ES-I3 (cell line): ENCODE results near the gene RPS3.
"Not testable (repeated sequence)": the region's sequence is repeated elsewhere in the genome, so short reads cannot be mapped to it uniquely, and the experiment has no call there.

Experiments
- H3K36me3 ChIP-seq: 2 replicates; pipeline ENCODE4 v1.6.1; 2013; ENCODE audit warnings: mild to moderate bottlenecking, low read length, control low read depth, moderate library complexity; ENCODE audit not compliant: insufficient read depth
- H3K4me1 ChIP-seq: 2 replicates; pipeline ENCODE4 v1.6.1; 2013; ENCODE audit warnings: mild to moderate bottlenecking, control low read depth, low read length; ENCODE audit not compliant: insufficient read depth
- H3K9ac ChIP-seq: 2 replicates; pipeline ENCODE4 v1.6.1; 2013; ENCODE audit warnings: low read depth, mild to moderate bottlenecking, low read length, moderate library complexity
- H3K9me3 ChIP-seq: 2 replicates; pipeline ENCODE4 v1.6.1; 2013; ENCODE audit warnings: mild to moderate bottlenecking, low read length, moderate library complexity; ENCODE audit not compliant: control insufficient read depth, insufficient read depth

The RPS3 gene

DNA sequence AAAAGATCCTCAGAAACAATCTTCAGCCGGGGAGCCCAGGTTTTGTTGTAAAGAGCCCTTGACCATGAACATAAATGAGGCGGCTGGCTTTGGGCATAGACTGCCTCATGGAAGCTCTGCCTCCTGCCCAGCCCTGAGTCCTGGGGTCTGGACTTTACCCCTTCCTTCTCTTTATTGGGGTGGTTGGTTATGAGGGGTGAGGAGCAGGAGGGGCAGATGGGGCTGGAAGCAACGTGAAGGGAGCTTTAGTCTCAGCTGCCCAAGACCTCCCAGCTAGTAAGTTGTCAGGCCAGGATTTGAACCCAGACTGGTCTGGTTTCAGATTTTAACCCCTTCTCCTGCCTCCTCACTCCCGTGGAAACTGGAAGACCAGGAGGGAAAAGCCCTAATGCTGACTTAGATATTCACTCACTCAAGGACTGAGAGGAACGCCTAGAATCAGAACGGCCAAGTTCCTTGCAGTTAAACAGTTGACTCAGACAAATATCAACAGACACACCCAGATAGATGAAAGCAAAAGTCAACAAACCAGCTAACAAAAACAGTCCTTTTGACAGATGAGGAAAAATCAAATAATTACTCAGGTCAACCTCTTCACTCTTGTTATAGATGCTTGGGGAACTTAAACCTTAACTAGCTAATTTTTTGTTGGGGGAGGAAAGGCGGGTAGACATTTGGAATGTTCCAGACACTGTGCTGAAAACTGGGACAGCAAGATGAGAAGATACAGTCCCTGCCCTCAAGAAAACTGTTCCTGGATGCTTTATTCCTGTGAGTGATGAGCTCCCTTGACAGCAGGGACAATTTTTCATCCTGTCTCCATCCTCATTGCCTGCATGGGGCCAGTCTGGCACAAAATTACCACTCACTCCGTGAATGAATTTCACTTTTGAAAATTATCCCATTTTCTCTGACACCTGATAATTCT, 27.1 kb upstream of the RPS3 start:
- H3K36me3 ChIP-seq, result no peaks in the 10 kb centered on the region
- peaks cover 7% of the 10 kb centered on the region; the same call in 1 of the 2 replicates for H3K9me3 ChIP-seq
- H3K4me1 ChIP-seq, result peaks cover 5% of the 10 kb centered on the region; the same call in 1 of the 2 replicates
- H3K9ac ChIP-seq, result no peak overlapping the region; the same call in 1 of the 2 replicates

DNA sequence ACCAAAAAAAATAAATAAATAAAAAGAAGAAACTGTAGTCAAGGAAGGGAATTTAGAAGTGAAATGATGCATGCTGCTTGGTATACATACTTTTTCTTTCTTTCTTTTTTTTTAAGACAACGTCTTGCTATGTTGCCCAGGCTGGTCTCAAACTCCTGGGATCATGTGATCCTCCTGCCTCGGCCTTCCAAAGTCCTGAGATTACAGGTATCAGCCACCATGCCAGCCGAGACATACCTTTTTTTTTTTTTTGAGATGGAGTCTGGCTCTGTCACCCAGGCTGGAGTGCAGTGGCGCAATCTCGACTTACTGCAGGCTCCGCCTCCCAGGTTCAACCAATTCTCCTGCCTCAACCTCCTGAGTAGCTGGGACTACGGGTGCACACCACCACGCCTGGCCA, 26.1 kb upstream of the RPS3 start:
- H3K9me3 ChIP-seq, result peaks cover 7% of the 10 kb centered on the region; the same call in 1 of the 2 replicates
- H3K4me1 ChIP-seq, result peaks cover 5% of the 10 kb centered on the region; the same call in 1 of the 2 replicates
- H3K36me3 ChIP-seq, result no peaks in the 10 kb centered on the region
- no peak overlapping the region for H3K9ac ChIP-seq

DNA sequence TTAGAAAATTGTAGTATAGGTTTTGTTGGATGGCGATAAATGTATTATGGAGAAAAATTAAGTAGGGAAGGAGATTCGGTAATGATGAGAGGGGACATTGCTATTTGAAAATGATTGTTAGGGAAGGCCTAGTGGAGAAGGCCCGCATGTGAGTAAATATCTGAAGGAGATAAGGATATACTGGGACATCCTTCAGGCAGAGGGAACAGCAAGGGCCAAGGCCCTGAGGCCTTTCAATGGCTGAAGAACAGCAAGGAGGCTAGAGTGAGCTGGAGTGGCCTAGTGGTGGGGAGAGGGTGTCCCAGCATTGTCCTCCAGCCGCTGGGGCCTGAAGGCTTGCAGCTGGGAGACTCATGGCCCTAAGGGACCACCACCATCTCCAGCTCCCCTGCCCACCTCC, 24.7 kb upstream of the RPS3 start:
- Histone ChIP-seq H3K9me3 (no peaks in the 10 kb centered on the region), H3K36me3 (no peaks in the 10 kb centered on the region)

DNA sequence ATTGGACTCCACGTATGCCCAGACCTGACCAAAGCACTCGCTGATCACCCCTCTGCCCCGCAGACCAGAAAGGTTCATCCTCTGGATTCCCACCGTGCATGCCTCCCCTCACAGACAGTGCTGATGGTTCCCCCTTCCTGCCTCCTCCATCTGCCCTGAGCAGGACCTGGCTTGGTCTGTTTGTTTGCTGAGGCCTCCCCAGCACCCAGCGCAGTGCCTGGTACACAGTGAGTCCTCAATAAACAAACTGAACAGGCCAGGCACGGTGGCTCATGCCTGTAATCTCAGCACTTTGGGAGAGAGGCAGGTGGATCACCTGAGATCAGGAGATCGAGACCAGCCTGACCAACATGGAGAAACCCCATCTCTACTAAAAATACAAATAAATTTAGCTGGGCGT, 23.7 kb upstream of the RPS3 start:
- no peaks in the 10 kb centered on the region for H3K36me3 ChIP-seq
- H3K9ac ChIP-seq, result no peak overlapping the region
- H3K4me1 ChIP-seq, result no peaks in the 10 kb centered on the region; the same call in 1 of the 2 replicates
- H3K9me3 ChIP-seq, result no peaks in the 10 kb centered on the region

More for the DNA sequence above, 24.7 kb upstream of the RPS3 start:
- Histone ChIP-seq H3K4me1 (peaks cover 4% of the 10 kb centered on the region; the same call in 1 of the 2 replicates), H3K9ac (no peak overlapping the region)

DNA sequence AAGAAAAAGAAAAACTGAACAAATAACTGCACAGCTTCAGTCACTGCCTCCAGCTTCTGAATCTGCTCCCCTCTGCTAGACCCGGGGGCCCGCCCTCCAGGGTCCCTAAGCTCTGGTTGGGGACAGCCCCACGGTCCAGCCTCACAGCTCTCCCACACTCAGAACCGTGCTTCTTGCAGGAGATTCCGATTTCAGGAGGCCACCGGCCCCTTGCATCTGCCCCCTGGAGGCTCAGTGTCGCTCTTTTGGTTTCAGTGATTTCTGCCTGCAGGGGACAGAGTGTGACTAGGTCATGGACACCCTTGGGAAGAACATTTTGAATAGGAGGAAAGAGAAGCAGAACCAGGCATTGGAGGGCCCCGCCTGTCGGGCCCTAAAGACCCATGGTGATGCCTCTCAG, 23.1 kb upstream of the RPS3 start:
- no peak overlapping the region for H3K9ac ChIP-seq
- H3K36me3 ChIP-seq, result no peaks in the 10 kb centered on the region
- no peaks in the 10 kb centered on the region for H3K9me3 ChIP-seq
- H3K4me1 ChIP-seq, result no peaks in the 10 kb centered on the region; the same call in 1 of the 2 replicates

DNA sequence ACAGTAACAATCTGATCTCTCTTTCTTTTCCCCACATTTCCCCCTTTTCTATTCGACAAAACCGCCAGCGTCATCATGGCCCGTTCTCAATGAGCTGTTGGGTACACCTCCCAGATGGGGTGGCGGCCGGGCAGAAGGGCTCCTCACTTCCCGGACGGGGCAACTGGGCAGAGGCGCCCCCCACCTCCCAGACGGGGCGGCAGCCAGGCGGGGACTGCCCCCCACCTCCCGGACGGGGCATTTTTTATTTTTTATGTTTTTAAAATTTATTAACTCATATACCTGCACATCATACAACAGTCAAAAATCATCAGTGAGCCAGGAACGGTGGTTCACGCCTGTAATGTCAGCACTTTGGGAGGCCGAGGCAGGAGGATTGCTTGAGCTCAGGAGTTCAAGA, 20.5 kb upstream of the RPS3 start:
- not testable (repeated sequence) for H3K4me1 ChIP-seq, H3K36me3 ChIP-seq, H3K9ac ChIP-seq, H3K9me3 ChIP-seq

DNA sequence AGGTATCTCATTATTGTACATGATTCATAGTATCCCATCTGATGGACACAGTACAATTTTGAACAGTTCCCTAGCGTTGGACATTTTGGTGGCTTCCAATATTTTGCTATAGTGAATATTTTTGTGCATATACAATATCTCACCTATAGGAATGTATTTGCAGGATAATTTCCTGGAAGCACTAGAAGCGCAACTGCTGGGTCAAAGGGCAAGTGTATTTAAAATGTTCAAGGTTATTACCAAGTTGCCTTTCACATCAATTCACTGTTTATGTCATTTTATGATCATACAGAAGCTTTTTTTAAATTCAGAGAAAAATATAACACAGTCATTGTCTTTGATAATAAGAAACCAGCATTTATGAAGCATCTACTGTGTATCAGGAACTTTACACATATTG, 19.1 kb upstream of the RPS3 start:
- Histone ChIP-seq H3K9me3 (no peaks in the 10 kb centered on the region), H3K4me1 (peaks cover 3% of the 10 kb centered on the region; the same call in 1 of the 2 replicates), H3K9ac (no peak overlapping the region), H3K36me3 (no peaks in the 10 kb centered on the region)

DNA sequence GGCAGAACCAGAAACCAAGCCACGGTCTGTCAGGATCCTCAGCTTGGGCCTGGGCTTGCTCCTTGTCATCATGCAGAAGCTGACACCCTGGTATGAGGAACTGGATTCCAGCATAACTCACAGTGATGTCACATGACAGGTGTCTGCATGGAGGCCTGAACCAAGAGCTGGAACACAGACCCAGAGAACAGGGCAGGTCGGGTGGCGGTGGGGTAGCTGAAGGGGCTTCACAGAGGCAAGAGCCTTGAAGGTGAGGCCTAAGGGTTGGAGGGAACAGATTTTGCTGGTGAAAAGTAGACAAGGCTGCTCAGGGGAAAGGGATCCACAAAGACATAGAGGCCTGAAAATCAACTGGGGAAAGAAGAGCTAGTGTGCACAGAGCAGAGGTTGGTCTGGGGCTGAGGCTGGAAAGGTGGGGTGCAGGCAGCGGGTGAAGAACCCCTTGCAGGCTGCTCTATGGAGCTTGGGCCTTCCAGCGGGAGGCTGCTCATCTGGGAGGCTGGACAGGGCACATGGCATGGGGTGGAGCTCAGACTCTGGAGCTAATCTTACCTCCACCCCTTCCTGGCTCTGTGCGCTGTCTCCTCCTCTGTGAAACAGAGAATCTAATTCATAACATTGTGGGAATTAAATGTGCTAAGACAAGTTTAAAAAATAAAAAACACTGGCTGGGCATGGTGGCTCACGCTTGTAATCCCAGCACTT, 18.4 kb upstream of the RPS3 start:
- no peaks in the 10 kb centered on the region for H3K36me3 ChIP-seq
- H3K9ac ChIP-seq, result no peak overlapping the region
- H3K4me1 ChIP-seq, result peaks cover 4% of the 10 kb centered on the region; the same call in 1 of the 2 replicates
- H3K9me3 ChIP-seq, result no peaks in the 10 kb centered on the region

DNA sequence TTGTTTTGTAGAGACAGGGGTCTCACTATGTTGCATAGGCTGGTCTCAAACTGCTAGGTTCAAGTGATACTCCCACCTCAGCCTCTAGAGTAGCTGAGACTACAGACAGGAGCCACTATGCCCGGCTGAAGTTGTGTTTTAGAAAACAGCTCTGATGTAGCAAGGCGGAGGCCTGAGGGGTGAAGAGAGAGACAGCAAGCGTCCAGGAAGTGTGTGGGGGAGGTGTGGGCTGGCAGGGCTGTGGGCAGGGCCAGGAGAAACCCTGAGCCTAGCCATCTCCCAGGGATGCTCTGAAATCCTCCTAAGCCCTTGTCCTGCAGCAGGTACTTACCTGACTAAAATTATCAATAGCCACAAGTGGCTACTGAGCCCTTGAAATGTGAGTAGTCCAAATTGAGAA, 16.1 kb upstream of the RPS3 start:
- Histone ChIP-seq H3K9ac (no peak overlapping the region), H3K4me1 (peaks cover 16% of the 10 kb centered on the region)

DNA sequence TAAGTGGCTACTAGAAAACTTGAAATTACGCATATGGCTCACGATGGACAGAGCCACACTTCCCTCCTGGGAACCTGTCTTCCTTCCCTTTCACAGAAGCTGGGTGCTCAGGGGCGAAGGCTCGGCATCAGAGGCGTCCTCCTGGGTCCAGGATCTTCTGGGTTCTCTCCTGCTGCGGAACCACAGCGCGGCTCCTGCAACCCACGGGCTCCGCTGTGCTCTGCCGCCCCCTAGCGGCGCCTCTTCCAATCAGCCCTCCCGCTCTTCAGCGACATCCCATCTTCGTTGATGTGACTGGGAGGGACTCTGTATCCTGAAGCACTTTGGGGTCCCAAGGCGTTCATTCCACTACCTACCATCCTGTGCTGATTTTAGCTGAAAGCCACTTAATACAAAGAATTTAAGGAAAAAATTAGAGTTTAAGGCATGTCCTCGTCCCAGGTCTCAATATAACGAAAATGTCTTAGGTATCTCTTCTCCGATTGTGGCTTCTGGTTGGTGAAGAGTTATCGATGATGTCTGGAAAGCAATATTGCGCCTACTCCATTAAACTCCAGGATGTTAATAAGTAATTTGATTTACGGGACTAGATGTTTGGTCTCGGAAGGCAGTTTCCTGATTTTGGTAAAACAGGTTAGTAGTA, 14.8 kb upstream of the RPS3 start:
- Histone ChIP-seq H3K9me3 (no peaks in the 10 kb centered on the region), H3K4me1 (peaks cover 25% of the 10 kb centered on the region), H3K9ac (no peak overlapping the region), H3K36me3 (no peaks in the 10 kb centered on the region)

More for the DNA sequence above, 16.1 kb upstream of the RPS3 start:
- Histone ChIP-seq H3K9me3 (no peaks in the 10 kb centered on the region), H3K36me3 (no peaks in the 10 kb centered on the region)

DNA sequence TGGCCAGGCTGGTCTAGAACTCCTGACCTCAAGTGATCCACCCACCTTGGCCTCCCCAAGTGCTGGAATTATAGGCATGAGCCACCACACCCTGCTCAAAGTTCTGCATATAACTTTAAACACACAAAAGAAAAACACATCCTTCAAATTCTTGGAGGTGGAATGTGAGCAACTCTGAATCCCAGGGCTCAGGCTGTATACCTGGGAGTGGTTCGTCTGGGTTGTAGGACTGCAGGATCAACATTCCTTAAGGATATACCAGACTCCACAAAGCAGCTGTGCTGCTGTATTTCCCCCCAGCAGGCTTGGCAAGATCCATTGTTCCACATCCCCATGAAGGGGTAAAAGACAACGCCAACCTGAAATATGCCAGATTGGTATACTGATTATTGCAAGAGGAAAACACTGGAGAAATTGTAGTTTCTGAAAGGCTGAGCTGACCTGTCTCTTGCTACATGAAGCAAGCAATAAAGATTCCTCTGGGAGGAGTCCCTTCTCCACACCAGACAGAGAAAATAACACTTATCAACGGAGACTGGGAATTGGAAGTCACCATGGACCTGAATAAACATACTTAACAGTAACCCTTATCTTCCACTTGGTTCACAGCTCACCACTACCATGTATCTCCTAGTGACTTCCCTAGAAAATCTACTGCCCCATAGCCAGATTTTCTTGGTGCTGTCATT, 12.2 kb upstream of the RPS3 start:
- H3K9me3 ChIP-seq, result no peaks in the 10 kb centered on the region
- no peaks in the 10 kb centered on the region for H3K36me3 ChIP-seq
- H3K4me1 ChIP-seq, result peaks cover 25% of the 10 kb centered on the region
- no peak overlapping the region for H3K9ac ChIP-seq

DNA sequence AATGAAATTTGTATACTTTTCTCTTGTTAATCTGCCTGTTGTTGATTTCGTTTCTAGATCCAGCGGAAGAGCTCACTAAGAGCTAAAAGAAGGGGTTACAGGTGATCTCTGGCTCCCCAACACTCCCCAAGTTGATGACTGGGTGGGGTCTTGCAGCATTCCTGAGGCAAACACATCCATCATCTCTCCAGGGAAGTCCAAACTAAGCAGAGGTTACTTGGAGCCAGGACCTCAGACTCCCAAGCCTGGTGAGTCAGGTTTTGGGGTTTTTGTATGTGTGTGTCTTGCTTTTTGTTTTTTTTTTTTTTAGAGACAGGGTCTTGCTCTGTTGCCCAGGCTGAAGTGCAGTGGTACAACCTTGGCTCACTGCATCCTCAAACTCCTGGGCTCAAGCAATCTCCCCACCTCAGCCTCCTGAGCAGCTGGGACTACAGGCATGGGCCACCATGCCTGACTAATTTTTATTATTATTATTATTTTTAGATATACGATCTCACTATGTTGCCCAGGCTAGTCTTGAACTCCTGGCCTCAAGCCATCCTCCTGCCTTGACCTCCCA, 11.5 kb upstream of the RPS3 start:
- H3K36me3 ChIP-seq, result no peaks in the 10 kb centered on the region
- H3K9me3 ChIP-seq, result no peaks in the 10 kb centered on the region
- H3K9ac ChIP-seq, result no peak overlapping the region
- H3K4me1 ChIP-seq, result peaks cover 25% of the 10 kb centered on the region

DNA sequence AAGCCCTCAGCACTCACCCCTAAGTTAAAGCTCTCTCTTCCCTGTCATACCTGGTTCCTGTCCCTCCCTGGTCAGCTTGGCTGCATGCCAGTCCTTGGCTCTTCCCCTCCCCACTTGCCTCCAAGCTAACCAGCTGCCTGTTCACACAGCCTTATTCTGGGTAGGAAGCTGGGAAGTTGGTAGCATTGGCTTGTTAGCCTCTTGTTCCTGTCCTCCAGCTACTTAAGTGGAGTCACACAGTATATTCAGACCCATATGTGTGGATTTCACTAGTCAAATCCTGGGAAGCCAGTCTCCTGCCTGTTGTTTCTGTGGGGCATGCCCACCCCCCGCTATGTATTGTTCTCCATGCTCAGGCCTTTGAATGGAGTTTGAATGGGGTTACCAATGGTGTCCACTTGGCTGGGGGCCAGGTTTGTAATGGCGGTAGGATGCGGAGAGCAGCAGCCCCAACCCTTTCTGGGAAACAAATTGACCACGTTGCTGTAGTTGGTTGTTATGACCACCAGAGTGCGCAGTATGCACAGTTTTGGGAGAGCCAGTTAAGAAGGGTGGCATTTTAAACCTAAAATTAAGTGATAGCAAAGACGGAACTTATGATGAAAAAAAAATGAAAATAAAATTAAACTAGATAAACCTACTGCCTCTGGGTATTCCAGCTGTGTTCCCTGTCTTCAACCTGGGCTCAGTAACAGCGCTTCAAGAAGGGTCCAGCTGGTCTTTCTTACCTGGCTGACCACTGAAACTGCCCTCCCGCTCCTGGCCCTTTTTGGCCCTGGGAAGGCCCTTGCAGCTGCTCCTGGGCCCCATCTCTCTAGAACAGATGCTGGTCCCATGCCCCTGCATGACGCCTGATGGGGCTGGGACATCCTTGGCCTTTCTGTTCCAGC, 10.7 kb upstream of the RPS3 start:
- Histone ChIP-seq H3K9me3 (no peaks in the 10 kb centered on the region), H3K36me3 (no peaks in the 10 kb centered on the region), H3K4me1 (peaks cover 22% of the 10 kb centered on the region), H3K9ac (peak overlapping the region; percentile 10; the same call in 1 of the 2 replicates)
